B cell (primary cell): Measurements from ENCODE around the gene PITPNM3.

Experiments
- EZH2 ChIP-seq: IDR thresholded peaks from 2 replicates; pipeline ENCODE4 v1.6.1; 2012; ENCODE audit warnings: borderline replicate concordance, low read depth, mild to moderate bottlenecking, moderate library complexity, low read length; ENCODE audit not compliant: insufficient read depth, poor library complexity, severe bottlenecking
- TF ChIP-seq, protein P1 (sequence below): fragments of 200-600 bp; IDR thresholded peaks from one replicate; pipeline ENCODE4 v1.8.0; 2022; ENCODE audit warnings: antibody characterized with exemption, mild to moderate bottlenecking

DNA sequence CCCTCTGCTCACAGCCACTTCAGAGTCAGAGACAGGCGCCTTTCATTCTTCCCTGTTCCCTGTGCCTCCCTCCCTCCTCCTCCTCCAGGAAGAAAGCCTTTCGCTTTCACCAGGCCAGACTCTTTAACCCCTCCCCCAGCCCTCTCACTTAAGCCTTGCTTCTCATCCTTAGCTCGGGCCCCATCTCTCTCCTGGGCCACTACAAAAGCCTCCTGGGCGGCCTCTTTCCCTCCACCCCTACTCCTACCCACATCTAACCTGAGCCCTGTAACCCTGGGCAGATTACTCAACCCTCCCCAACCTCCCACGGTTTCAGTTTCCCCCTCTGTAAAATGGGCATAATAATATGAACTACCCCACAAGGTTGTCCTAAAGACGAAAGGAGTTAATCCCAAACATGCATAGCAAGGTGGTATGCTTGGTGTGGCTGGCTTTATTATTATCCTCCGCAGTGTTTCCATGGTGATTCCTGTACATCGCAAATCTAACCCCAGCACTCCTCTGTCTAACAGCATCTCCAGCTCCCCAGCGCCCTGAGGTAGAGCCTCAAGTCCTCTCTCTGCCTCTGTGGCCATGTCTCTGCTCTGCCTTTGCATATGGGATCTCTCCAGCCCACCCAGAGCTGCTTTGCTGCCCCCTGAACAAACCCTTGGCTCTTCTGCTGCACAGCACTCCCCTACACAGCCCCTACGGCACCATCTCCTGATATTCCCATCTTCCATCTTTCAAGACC lies 94.4 kb downstream of the PITPNM3 start:
- TF ChIP-seq, protein P1, sequence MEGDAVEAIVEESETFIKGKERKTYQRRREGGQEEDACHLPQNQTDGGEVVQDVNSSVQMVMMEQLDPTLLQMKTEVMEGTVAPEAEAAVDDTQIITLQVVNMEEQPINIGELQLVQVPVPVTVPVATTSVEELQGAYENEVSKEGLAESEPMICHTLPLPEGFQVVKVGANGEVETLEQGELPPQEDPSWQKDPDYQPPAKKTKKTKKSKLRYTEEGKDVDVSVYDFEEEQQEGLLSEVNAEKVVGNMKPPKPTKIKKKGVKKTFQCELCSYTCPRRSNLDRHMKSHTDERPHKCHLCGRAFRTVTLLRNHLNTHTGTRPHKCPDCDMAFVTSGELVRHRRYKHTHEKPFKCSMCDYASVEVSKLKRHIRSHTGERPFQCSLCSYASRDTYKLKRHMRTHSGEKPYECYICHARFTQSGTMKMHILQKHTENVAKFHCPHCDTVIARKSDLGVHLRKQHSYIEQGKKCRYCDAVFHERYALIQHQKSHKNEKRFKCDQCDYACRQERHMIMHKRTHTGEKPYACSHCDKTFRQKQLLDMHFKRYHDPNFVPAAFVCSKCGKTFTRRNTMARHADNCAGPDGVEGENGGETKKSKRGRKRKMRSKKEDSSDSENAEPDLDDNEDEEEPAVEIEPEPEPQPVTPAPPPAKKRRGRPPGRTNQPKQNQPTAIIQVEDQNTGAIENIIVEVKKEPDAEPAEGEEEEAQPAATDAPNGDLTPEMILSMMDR: no peak
- TF ChIP-seq EZH2: no peak
